DOHH2 (cell line): ENCODE data around the gene SUGCT.

Experiments
- H3F3A ChIP-seq: fragments of 200-600 bp; sonication (generic), shearing (Covaris generic); 2 replicates; pipeline ENCODE4 v1.6.0; 2016; ENCODE audit warnings: antibody characterized with exemption, mild to moderate bottlenecking; ENCODE audit not compliant: control insufficient read depth, insufficient read depth
- H3K27ac ChIP-seq: fragments of 200-600 bp; sonication (generic); 2 replicates; pipeline ENCODE4 v1.5.1; 2014; ENCODE audit warnings: low read depth, mild to moderate bottlenecking, low read length, moderate library complexity
- H3K27me3 ChIP-seq: fragments of 200-600 bp; sonication (generic); 2 replicates; pipeline ENCODE4 v1.6.1; 2014; ENCODE audit warnings: mild to moderate bottlenecking, low read length, mixed read lengths; ENCODE audit not compliant: control insufficient read depth
- H3K36me3 ChIP-seq: fragments of 200-600 bp; sonication (generic); 2 replicates; pipeline ENCODE4 v1.6.1; 2014; ENCODE audit warnings: mild to moderate bottlenecking, low read length, moderate library complexity, mixed read lengths; ENCODE audit not compliant: control insufficient read depth
- H3K4me1 ChIP-seq: fragments of 200-600 bp; sonication (generic); 2 replicates; pipeline ENCODE4 v1.6.1; 2014; ENCODE audit warnings: mild to moderate bottlenecking, low read length, mixed read lengths; ENCODE audit not compliant: control insufficient read depth
- H3K4me2 ChIP-seq: fragments of 200-600 bp; sonication (generic); 2 replicates; pipeline ENCODE4 v1.6.0; 2014; ENCODE audit warnings: mild to moderate bottlenecking, low read length, moderate library complexity
- H3K4me3 ChIP-seq: fragments of 200-600 bp; sonication (generic); 2 replicates; pipeline ENCODE4 v1.5.1; 2014; ENCODE audit warnings: mild to moderate bottlenecking, low read length, mixed read lengths
- H3K79me2 ChIP-seq: fragments of 200-600 bp; sonication (generic); 2 replicates; pipeline ENCODE4 v1.6.1; 2014; ENCODE audit warnings: mild to moderate bottlenecking, low read length, mixed read lengths; ENCODE audit not compliant: control insufficient read depth
- H3K9me2 ChIP-seq: fragments of 200-600 bp; sonication (generic); replicated peaks from 2 replicates; pipeline ENCODE4 v1.6.1; 2014; ENCODE audit warnings: mild to moderate bottlenecking, low read length, mixed read lengths; ENCODE audit not compliant: control insufficient read depth
- H3K9me3 ChIP-seq: fragments of 200-600 bp; sonication (generic); 2 replicates; pipeline ENCODE4 v1.6.1; 2014; ENCODE audit warnings: antibody characterized with exemption, low read length, mixed read lengths; ENCODE audit not compliant: control insufficient read depth, insufficient read depth
- H4K20me1 ChIP-seq: fragments of 200-600 bp; sonication (generic); 2 replicates; pipeline ENCODE4 v1.6.0; 2014; ENCODE audit warnings: low read depth, mild to moderate bottlenecking, antibody characterized with exemption, low read length, moderate library complexity; ENCODE audit not compliant: control insufficient read depth, insufficient read depth
- EZH2phosphoT487 ChIP-seq: fragments of 200-600 bp; sonication (generic); IDR thresholded peaks from 2 replicates; pipeline ENCODE4 v1.6.1; 2017; ENCODE audit warnings: borderline replicate concordance, mild to moderate bottlenecking, antibody characterized with exemption, low read length, moderate library complexity, mixed read lengths
- TF ChIP-seq, protein P1 (sequence below): fragments of 200-600 bp; sonication (generic); IDR thresholded peaks from one replicate; pipeline ENCODE4 v1.5.1; 2014; ENCODE audit warnings: antibody characterized with exemption, mild to moderate bottlenecking, low read depth, low read length; ENCODE audit not compliant: poor library complexity, severe bottlenecking

Gene SUGCT

DNA sequence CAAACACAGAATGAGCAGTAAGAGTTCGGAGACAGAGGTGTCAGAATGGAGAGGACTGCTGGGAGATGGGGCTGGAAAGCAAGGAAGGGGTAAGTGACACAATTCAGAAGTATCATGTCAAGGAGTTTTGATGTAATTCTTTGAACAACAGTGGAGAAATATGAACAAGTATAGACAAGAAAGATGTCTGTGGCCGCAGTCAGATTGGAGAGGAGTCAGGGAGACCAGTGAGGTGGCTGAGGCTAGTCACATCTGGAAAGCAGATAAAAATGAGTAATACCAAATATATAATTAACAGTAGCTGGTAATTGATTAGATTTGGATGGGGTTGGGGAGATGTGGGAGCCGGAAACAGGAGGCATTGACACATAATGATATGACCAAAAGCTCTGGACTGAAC is 540.9 kb downstream of the SUGCT start:
- no peaks in the 10 kb centered on the region for H3K79me2 ChIP-seq
- no peaks in the 10 kb centered on the region for H3K36me3 ChIP-seq
- H3K27me3 ChIP-seq, result no peaks in the 10 kb centered on the region
- H3K4me2 ChIP-seq, result no peak overlapping the region
- peaks cover 3% of the 10 kb centered on the region; the same call in 1 of the 2 replicates for H3K9me3 ChIP-seq
- H4K20me1 ChIP-seq, result no peaks in the 10 kb centered on the region
- TF ChIP-seq, protein P1, sequence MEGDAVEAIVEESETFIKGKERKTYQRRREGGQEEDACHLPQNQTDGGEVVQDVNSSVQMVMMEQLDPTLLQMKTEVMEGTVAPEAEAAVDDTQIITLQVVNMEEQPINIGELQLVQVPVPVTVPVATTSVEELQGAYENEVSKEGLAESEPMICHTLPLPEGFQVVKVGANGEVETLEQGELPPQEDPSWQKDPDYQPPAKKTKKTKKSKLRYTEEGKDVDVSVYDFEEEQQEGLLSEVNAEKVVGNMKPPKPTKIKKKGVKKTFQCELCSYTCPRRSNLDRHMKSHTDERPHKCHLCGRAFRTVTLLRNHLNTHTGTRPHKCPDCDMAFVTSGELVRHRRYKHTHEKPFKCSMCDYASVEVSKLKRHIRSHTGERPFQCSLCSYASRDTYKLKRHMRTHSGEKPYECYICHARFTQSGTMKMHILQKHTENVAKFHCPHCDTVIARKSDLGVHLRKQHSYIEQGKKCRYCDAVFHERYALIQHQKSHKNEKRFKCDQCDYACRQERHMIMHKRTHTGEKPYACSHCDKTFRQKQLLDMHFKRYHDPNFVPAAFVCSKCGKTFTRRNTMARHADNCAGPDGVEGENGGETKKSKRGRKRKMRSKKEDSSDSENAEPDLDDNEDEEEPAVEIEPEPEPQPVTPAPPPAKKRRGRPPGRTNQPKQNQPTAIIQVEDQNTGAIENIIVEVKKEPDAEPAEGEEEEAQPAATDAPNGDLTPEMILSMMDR, result no peak
- no peak for TF ChIP-seq EZH2phosphoT487
- peaks cover 9% of the 10 kb centered on the region for H3K4me1 ChIP-seq
- H3F3A ChIP-seq, result no peaks in the 10 kb centered on the region
- H3K9me2 ChIP-seq, result no peaks in the 10 kb centered on the region
- no peak overlapping the region for H3K27ac ChIP-seq
- no peak overlapping the region for H3K4me3 ChIP-seq

DNA sequence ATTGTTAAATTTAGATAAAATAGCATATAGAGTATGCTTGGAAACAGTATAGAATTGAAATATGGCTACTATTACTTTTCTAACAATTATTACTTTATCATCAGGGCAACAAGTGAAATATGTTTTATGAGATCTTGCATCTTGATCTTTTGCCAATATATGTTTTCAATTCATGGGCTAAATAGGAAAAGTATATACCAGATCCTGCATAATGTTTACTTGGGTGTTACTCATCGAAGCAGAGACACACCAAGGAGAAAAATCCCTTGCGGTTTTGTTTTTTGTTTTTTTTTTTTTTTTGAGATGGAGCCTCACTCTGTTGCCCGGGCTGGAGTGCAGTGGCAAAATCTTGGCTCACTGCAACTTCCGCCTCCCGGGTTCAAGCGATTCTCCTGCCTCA is 541.4 kb downstream of the SUGCT start:
- TF ChIP-seq EZH2phosphoT487, result no peak
- TF ChIP-seq, protein P1, result no peak

DNA sequence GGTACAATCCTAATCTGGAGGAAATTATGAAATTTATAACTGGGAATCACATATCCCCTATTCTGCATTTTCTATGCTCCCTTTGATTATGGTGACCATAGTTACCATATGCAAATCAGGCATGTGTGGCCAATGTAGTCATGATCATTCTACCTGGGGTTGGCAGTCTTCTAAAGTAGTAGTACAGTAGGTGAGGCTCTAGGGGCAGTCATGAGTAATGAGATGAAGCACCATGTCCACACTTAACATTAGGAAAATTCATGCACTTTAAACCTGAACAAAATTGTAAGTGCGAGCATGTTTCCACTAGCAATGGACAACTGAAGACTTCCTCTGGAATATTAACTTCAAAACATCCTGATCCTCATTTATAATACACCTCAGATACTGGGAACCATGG is 545.9 kb downstream of the SUGCT start:
- H3K4me1 ChIP-seq, result no peaks in the 10 kb centered on the region
- no peaks in the 10 kb centered on the region for H3K9me2 ChIP-seq
- no peaks in the 10 kb centered on the region for H3K27me3 ChIP-seq
- TF ChIP-seq, protein P1, result peak; percentile 57
- TF ChIP-seq EZH2phosphoT487, result no peak
- no peak overlapping the region for H3K27ac ChIP-seq
- H3K9me3 ChIP-seq, result peaks cover 6% of the 10 kb centered on the region; the same call in 1 of the 2 replicates
- H4K20me1 ChIP-seq, result no peaks in the 10 kb centered on the region
- no peaks in the 10 kb centered on the region for H3K36me3 ChIP-seq
- H3K4me3 ChIP-seq, result no peak overlapping the region
- no peaks in the 10 kb centered on the region for H3K79me2 ChIP-seq
- H3F3A ChIP-seq, result no peaks in the 10 kb centered on the region
- H3K4me2 ChIP-seq, result no peak overlapping the region

More for the DNA sequence above, 541.4 kb downstream of the SUGCT start:
- Histone ChIP-seq H3K9me3 (peaks cover 6% of the 10 kb centered on the region; the same call in 1 of the 2 replicates), H3K4me1 (peaks cover 9% of the 10 kb centered on the region), H3K27ac (no peak overlapping the region), H3K79me2 (no peaks in the 10 kb centered on the region), H3K36me3 (no peaks in the 10 kb centered on the region), H3F3A (no peaks in the 10 kb centered on the region), H3K4me3 (no peak overlapping the region), H3K27me3 (no peaks in the 10 kb centered on the region), H4K20me1 (no peaks in the 10 kb centered on the region), H3K9me2 (no peaks in the 10 kb centered on the region), H3K4me2 (no peak overlapping the region)
